ENCODE results near the gene MID1.

Gene MID1

GRCh38 chrX:10433296-10433965 lies 187.0 kb downstream of the MID1 start:
- Histone ChIP-seq H3K27me3 (ENCODE audit: insufficient read depth, poor library complexity, severe bottlenecking) (no peaks in the 10 kb centered on the region), H3K4me3 (ENCODE audit: severe bottlenecking) (no peak overlapping the region), H3K27ac (ENCODE audit: poor library complexity, severe bottlenecking) (no peak overlapping the region), H3K4me1 (ENCODE audit: insufficient read depth, poor library complexity, severe bottlenecking) (no peaks in the 10 kb centered on the region), H3K36me3 (ENCODE audit: low read depth) (no peaks in the 10 kb centered on the region), H3K9me3 (ENCODE audit: severe bottlenecking) (no peaks in the 10 kb centered on the region)
- DNase-seq (ENCODE audit: low spot score), result no peak
- no peak for TF ChIP-seq CTCF (IDR thresholded peaks at IDR 0.05; ENCODE audit: poor library complexity, severe bottlenecking)
- ATAC-seq (ENCODE audit: low read depth), result no peak

- Histone ChIP-seq H3K27ac (ENCODE audit: poor library complexity, severe bottlenecking) (no peak overlapping the region), H3K4me3 (ENCODE audit: severe bottlenecking) (no peak overlapping the region), H3K9me3 (ENCODE audit: severe bottlenecking) (no peaks in the 10 kb centered on the region), H3K27me3 (ENCODE audit: insufficient read depth, poor library complexity, severe bottlenecking) (no peaks in the 10 kb centered on the region), H3K36me3 (ENCODE audit: low read depth) (no peaks in the 10 kb centered on the region), H3K4me1 (ENCODE audit: insufficient read depth, poor library complexity, severe bottlenecking) (no peaks in the 10 kb centered on the region)
- no peak for ATAC-seq (ENCODE audit: low read depth)
- DNase-seq (ENCODE audit: low spot score), result no peak
- no peak for TF ChIP-seq CTCF (IDR thresholded peaks at IDR 0.05; ENCODE audit: poor library complexity, severe bottlenecking)
These were observed 190.5 kb downstream of the MID1 start for GRCh38 chrX:10429908-10430307.

GRCh38 chrX:10427249-10427648 lies 193.1 kb downstream of the MID1 start:
- Histone ChIP-seq H3K36me3 (ENCODE audit: low read depth) (no peaks in the 10 kb centered on the region), H3K27me3 (ENCODE audit: insufficient read depth, poor library complexity, severe bottlenecking) (no peaks in the 10 kb centered on the region), H3K4me1 (ENCODE audit: insufficient read depth, poor library complexity, severe bottlenecking) (no peaks in the 10 kb centered on the region), H3K27ac (ENCODE audit: poor library complexity, severe bottlenecking) (no peak overlapping the region), H3K4me3 (ENCODE audit: severe bottlenecking) (no peak overlapping the region), H3K9me3 (ENCODE audit: severe bottlenecking) (no peaks in the 10 kb centered on the region)
- ATAC-seq (ENCODE audit: low read depth), result no peak
- TF ChIP-seq CTCF (IDR thresholded peaks at IDR 0.05; ENCODE audit: poor library complexity, severe bottlenecking), result no peak
- no peak for DNase-seq (ENCODE audit: low spot score)

GRCh38 chrX:10423716-10424115 lies 196.7 kb downstream of the MID1 start:
- Histone ChIP-seq H3K4me1 (ENCODE audit: insufficient read depth, poor library complexity, severe bottlenecking) (no peaks in the 10 kb centered on the region), H3K27me3 (ENCODE audit: insufficient read depth, poor library complexity, severe bottlenecking) (no peaks in the 10 kb centered on the region), H3K36me3 (ENCODE audit: low read depth) (no peaks in the 10 kb centered on the region), H3K27ac (ENCODE audit: poor library complexity, severe bottlenecking) (no peak overlapping the region), H3K9me3 (ENCODE audit: severe bottlenecking) (no peaks in the 10 kb centered on the region), H3K4me3 (ENCODE audit: severe bottlenecking) (no peak overlapping the region)
- TF ChIP-seq CTCF (IDR thresholded peaks at IDR 0.05; ENCODE audit: poor library complexity, severe bottlenecking), result no peak
- DNase-seq (ENCODE audit: low spot score) (no peak), ATAC-seq (ENCODE audit: low read depth) (no peak)

- H3K9me3 ChIP-seq (ENCODE audit: severe bottlenecking), result no peaks in the 10 kb centered on the region
- DNase-seq (ENCODE audit: low spot score), result no peak
- TF ChIP-seq CTCF (IDR thresholded peaks at IDR 0.05; ENCODE audit: poor library complexity, severe bottlenecking), result no peak
- H3K27ac ChIP-seq (ENCODE audit: poor library complexity, severe bottlenecking), result no peak overlapping the region
- no peak for ATAC-seq (ENCODE audit: low read depth)
- H3K4me3 ChIP-seq (ENCODE audit: severe bottlenecking), result no peak overlapping the region
- H3K4me1 ChIP-seq (ENCODE audit: insufficient read depth, poor library complexity, severe bottlenecking), result no peaks in the 10 kb centered on the region
- H3K36me3 ChIP-seq (ENCODE audit: low read depth), result no peaks in the 10 kb centered on the region
- no peaks in the 10 kb centered on the region for H3K27me3 ChIP-seq (ENCODE audit: insufficient read depth, poor library complexity, severe bottlenecking)
These were observed 200.3 kb downstream of the MID1 start for GRCh38 chrX:10420134-10420533.

Data from RWPE2 (cell line).